Upper lobe of right lung (tissue), 1 donor: Measurements from ENCODE around the gene LRFN2. TPM values are rescaled to one million over a fixed set of nuclear protein-coding genes. Genes with fewer than 3 reads are reported as not detected.
A peak's percentile ranks its signal among the peaks of the same experiment; 100 is the strongest.

Experiments
- ATAC-seq: fragments of 200-7000 bp; cut with Tn5 transposase; one replicate; pipeline ENCODE4 v1.9.1; 2020; ENCODE audit warnings: mild to moderate bottlenecking, moderate library complexity
- DNase-seq: peaks from one replicate; pipeline ENCODE4 v3.0.0-alpha.2; 2020
- H3K27ac ChIP-seq: fragments of 200-600 bp; one replicate; pipeline ENCODE4 v1.8.0; 2022
- H3K27me3 ChIP-seq: fragments of 200-600 bp; one replicate; pipeline ENCODE4 v1.8.0; 2022; ENCODE audit warnings: mild to moderate bottlenecking
- H3K36me3 ChIP-seq: fragments of 200-600 bp; one replicate; pipeline ENCODE4 v1.8.0; 2022
- H3K4me1 ChIP-seq: fragments of 200-600 bp; one replicate; pipeline ENCODE4 v1.8.0; 2022
- H3K4me3 ChIP-seq: fragments of 200-600 bp; one replicate; pipeline ENCODE4 v1.8.0; 2022; ENCODE audit warnings: mild to moderate bottlenecking
- H3K9me3 ChIP-seq: fragments of 200-600 bp; one replicate; pipeline ENCODE4 v1.8.0; 2022
- CTCF ChIP-seq: fragments of 200-600 bp; IDR thresholded peaks from one replicate; pipeline ENCODE4 v1.8.0; 2022; ENCODE audit warnings: antibody characterized with exemption
- intact Hi-C: fragments of 100-400 bp; cut with DNase I; formaldehyde crosslinking; loops from one replicate; pipeline ENCODE4 v1.11.0; 2022
- total RNA-seq: library from RNA; stranded (reverse); fragmentation: NEBNext Ultra II Directional; extraction: Animal tissue kit (Norgen Biotek cat#: 25700); gene quantifications from one replicate; pipeline ENCODE4 v1.2.1, GENCODE V29; 2021
- donor health status: DM: no; HTN: yes; CAD: no; lungs with severe emphysema.

Gene LRFN2
- total RNA-seq, 1 donor from 2014 or later, result not detected

- H3K4me3 ChIP-seq, result no peak overlapping the region
- peak; percentile 14 for ATAC-seq
- intact Hi-C loops, result no loop called here
Measured at GRCh38 chr6:40509716-40510260, 77.4 kb downstream of the LRFN2 start.

GRCh38 chr6:40509086-40509485 is 78.1 kb downstream of the LRFN2 start:
- peaks cover 7% of the 10 kb centered on the region for H3K4me1 ChIP-seq
- TF ChIP-seq CTCF, result no peak
- H3K4me3 ChIP-seq, result no peak overlapping the region
- no peaks in the 10 kb centered on the region for H3K27me3 ChIP-seq
- intact Hi-C loops, result no loop called here
- H3K36me3 ChIP-seq, result no peaks in the 10 kb centered on the region
- ATAC-seq (peak; percentile 26), DNase-seq (no peak)
- H3K27ac ChIP-seq, result no peak overlapping the region
- no peaks in the 10 kb centered on the region for H3K9me3 ChIP-seq

More at GRCh38 chr6:40509716-40510260, 77.4 kb downstream of the LRFN2 start:
- no peak overlapping the region for H3K27ac ChIP-seq
- H3K4me1 ChIP-seq, result peaks cover 5% of the 10 kb centered on the region
- H3K36me3 ChIP-seq, result no peaks in the 10 kb centered on the region
- no peaks in the 10 kb centered on the region for H3K27me3 ChIP-seq
- H3K9me3 ChIP-seq, result no peaks in the 10 kb centered on the region
- DNase-seq, result no peak
- TF ChIP-seq CTCF, result no peak

- Histone ChIP-seq H3K9me3 (no peaks in the 10 kb centered on the region), H3K4me1 (peaks cover 7% of the 10 kb centered on the region), H3K27me3 (no peaks in the 10 kb centered on the region), H3K36me3 (no peaks in the 10 kb centered on the region), H3K4me3 (no peak overlapping the region), H3K27ac (no peak overlapping the region)
- intact Hi-C loops, result no loop called here
- DNase-seq, result no peak
- TF ChIP-seq CTCF, result no peak
- no peak for ATAC-seq
Measured at GRCh38 chr6:40506954-40507353, 80.2 kb downstream of the LRFN2 start.

GRCh38 chr6:40505191-40505810 is 81.9 kb downstream of the LRFN2 start:
- Histone ChIP-seq H3K27ac (no peak overlapping the region), H3K9me3 (no peaks in the 10 kb centered on the region), H3K4me1 (peaks cover 7% of the 10 kb centered on the region), H3K36me3 (no peaks in the 10 kb centered on the region), H3K4me3 (no peak overlapping the region), H3K27me3 (no peaks in the 10 kb centered on the region)
- DNase-seq, result no peak
- intact Hi-C loops, result no loop called here
- TF ChIP-seq CTCF, result no peak
- ATAC-seq, result peak; percentile 45

- intact Hi-C loops, result no loop called here
- Histone ChIP-seq H3K27me3 (no peaks in the 10 kb centered on the region), H3K4me1 (peaks cover 7% of the 10 kb centered on the region), H3K9me3 (no peaks in the 10 kb centered on the region), H3K27ac (no peak overlapping the region), H3K36me3 (no peaks in the 10 kb centered on the region), H3K4me3 (no peak overlapping the region)
- ATAC-seq (peak; percentile 57), DNase-seq (no peak)
- TF ChIP-seq CTCF, result no peak
Measured at GRCh38 chr6:40504274-40504673, 82.9 kb downstream of the LRFN2 start.
